Inflammatory macrophage (primary cell): Measurements from ENCODE around the gene SMC4.

Experiments used
- DNase-seq, 2 donors: peaks; one replicate each; pipeline ENCODE4 v3.0.0-alpha.2; 2020 to 2022

The SMC4 gene

DNA sequence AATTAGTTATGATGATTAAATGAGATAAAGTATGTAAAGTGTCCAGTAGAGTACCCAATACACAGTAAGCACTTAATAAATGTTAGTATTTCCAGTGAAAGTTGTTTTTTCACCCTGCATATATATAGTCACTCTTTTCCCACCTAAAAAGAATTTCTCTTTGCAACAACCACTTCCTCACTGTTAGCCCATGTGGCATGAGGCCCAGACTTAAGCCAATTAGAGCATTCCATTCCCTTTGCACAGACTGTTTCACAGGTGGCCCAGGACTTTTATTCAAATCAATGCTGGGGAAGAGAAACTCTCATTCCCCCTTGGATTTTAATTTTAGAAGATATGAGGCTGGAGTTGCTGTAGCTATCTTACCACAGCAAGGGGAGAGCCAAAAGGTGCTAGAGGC, 4.2 kb upstream of the SMC4 start:
- DNase-seq = no peak

DNA sequence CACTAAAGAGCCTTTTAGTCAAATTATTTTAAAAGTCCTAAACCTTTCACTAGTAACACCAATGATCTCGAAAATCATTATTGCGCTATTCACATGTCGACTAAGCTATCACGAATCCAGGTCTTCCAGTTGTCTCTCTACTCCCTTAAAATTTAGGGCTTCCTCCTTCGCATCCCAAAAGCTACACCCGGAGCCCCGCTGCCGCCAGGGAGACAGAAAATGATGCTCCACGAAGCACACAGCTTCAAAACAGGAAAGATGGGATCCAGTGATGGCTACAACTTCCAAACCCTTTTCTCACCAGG, 678 bp upstream of the SMC4 start:
- no peak for DNase-seq

DNA sequence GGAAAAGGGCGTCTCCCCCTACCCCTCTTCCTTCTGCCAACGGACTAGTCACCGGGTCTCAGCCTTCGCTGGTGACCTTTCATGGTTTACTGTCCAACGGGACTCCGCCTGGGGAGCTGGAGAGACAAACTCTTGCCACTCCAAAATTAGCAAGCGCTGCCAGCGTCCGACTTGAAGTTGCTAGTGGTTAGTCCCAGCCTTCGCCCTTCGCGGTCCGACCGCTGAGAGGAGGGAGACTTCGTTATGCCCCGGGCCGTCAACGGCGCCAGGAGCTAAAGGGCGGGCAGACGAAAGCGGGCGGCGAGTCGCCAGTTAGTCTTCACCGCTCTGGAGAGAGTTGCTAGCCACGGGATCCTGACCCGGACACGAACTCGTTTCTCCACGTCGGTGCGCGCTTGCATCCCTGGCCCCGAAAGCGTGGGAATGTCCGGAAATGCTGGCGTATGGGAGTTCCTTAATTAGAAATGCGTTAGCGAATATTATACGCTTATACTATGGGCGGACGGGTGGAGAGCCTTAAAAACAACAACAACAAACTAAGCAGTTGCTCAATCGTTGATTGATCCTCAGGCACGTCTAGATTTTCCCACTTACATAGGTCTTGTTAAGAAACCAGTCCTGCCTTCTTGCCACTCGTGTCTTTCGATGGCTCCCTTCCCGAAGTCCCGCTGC, 716 bp downstream of the SMC4 start:
- peak; percentile 85 to 87 for DNase-seq

- no peak for DNase-seq
Measured at GRCh38 chr3:160400702-160401150, 1.3 kb downstream of the SMC4 start.

GRCh38 chr3:160401291-160402095, 2.0 kb downstream of the SMC4 start:
- peak; percentile 39 to 48 for DNase-seq

- DNase-seq = peak in 1 of 2 donors; percentile 1
Measured at GRCh38 chr3:160402221-160403027, 3.0 kb downstream of the SMC4 start.

DNA sequence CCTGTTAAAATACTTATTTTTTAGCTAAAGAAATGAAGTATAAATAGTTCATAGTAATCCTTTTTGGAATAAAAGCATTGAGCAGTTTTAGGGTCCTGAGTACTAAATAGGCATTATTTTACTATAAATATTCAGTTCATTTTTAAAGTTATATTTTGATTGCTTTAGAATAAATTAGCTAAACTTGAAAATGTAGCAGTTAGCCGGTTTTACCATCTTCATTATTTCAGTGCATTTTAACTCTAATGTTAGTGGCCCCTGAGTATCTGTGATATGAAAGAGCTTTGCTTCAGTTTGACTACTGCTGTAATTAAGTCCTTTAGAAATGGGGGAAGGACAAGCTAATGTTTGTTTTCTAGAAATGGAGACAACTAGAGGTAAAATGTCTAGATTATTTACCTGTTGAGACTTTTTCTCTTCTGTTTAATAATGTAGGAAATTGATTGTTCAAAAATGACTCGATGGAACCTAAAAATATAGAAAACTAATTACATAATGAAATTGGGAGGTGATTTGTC, 3.6 kb downstream of the SMC4 start:
- DNase-seq = peak in 1 of 2 donors; percentile 1

DNA sequence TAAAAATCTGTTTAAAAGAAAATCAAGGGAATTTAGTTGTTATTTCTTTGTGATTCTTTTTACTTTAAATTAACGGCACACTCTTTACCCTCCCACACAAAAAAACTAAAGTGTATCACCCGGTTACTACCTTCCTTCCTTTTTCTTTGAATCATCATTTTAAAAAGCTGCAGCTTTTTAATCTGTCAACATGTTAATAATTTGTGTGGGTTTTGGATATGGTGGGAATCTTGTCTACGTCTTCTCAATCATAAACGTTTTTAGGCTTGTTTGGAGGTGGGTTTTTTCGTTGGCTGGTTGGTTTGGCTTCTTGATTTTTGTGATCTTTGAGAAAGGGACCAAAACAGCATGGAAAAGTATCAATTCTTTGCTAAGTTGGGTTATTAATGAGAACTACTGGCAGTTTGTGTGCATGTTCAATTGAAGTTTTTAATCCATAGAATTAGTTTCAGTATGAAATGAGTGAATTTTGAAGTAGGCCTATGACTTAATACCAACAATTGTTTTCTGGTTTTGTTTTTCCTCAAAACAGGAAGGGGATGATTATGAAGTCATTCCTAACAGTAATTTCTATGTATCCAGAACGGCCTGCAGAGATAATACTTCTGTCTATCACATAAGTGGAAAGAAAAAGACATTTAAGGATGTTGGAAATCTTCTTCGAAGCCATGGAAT, 4.5 kb downstream of the SMC4 start:
- DNase-seq = peak; percentile 1 to 29

- peak in 1 of 2 donors; percentile 2 for DNase-seq
Measured at GRCh38 chr3:160409812-160410610, 10.6 kb downstream of the SMC4 start.

- peak in 1 of 2 donors; percentile 1 for DNase-seq
Measured at GRCh38 chr3:160412477-160412876, 13.0 kb downstream of the SMC4 start.

DNA sequence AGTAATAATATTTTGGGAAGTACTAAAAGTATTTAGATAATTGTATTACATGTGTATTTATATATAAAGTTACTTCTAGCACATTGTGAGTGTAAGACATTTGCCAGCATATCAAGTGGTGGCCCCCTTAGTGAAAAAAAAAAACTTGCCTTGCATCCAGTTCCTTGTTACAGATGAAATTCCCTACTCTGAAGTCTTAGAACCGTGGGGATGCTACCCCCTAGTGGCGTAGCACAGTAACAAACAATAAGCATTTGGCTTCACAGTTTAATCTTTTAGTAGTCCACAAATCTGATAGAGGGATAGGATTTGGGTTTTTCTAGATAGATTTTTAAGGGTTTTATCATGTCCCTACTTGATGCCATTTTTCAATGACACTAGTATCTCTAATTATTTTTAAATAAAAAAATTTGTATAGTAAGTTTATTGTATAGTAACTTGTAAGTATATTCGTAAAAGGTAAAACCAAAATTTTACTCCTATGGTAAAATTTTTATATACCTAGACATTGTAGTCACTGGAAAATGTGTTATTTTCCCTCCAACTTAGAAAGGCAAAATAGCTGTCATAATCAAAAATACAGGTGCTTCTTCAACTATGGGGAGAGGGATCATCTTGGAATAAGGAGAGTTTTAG, 14.3 kb downstream of the SMC4 start:
- peak; percentile 80 to 81 for DNase-seq

DNA sequence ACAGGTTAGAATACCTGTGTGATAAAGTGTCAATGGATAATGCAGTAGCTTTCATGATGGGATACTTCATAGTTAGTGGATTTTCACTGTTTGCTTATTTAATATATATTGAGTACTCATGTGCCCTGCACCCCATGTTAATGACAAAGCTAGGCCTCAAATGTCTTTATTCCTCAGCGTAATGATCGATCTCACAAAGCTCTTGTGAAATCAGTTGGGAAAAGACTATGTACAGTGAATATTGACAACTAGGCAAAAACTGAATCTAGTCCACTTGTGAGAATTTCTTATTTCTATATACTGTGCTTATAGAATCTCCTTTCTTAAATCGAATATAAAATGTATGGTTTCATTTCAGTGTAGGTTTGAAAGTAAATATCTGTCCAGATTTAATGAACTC, 17.9 kb downstream of the SMC4 start:
- DNase-seq = peak in 1 of 2 donors; percentile 1

- DNase-seq = no peak
Measured at GRCh38 chr3:160427832-160428424, 28.5 kb downstream of the SMC4 start.

DNA sequence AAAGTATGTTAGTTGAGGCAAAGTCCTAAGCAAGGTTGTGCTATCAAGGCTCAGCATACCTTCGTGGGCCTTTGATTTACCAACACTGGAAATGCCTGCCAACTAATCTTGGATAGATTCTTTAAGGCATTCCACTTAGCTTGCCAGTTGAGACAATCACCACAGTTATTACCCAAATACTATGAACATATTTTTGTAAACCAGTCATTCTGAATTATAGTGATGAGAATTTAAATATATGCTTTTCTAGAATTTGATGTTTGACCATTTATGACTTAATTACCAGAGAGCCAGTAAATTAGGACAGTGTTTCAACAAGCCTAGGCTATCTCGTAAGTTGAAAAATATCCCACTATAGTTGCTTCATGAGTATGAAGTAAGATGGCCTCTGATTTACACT, 34.6 kb downstream of the SMC4 start:
- DNase-seq = no peak

GRCh38 chr3:160435095-160435494, 35.6 kb downstream of the SMC4 start:
- no peak for DNase-seq

DNA sequence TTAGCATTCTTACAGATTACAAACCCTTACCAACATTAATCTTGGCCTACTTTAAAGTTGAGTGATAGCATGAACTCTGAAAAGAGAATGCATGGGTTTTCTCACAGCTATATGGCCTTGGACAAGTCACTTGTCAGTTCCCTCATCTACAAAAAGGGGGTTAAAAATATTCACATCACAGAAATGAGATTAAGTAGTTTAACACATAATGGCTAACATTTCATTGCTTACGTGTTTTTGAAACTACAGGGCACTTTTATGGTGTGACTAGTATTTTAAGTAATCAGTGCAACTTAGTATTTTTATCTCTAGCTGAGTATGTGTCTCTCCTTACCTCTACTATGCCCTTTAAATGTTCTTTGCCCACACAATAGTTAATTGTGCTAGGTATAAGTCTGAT, 36.3 kb downstream of the SMC4 start:
- no peak for DNase-seq

GRCh38 chr3:160437083-160437455, 37.6 kb downstream of the SMC4 start:
- DNase-seq = no peak

GRCh38 chr3:160440687-160441086, 41.2 kb downstream of the SMC4 start:
- no peak for DNase-seq

GRCh38 chr3:160444411-160444810, 45.0 kb downstream of the SMC4 start:
- no peak for DNase-seq

GRCh38 chr3:160445854-160446253, 46.4 kb downstream of the SMC4 start:
- DNase-seq = no peak

- no peak for DNase-seq
Measured at GRCh38 chr3:160446522-160447056, 47.1 kb downstream of the SMC4 start.
